ENCODE measurements around the gene SAPCD1. TPM values are rescaled to one million over a fixed set of nuclear protein-coding genes. Genes with fewer than 3 reads are reported as not detected.

The SAPCD1 gene
- total and polyA plus RNA-seq, 9 donors = 0.94 to 5.2 (median 3.1) TPM; not detected in 1

GRCh38 chr6:31770860-31771259 lies 8.4 kb downstream of the SAPCD1 start:
- Histone ChIP-seq H3K27ac (no peak overlapping the region), H3K9me3 (no peaks in the 10 kb centered on the region), H3K4me1 (ENCODE audit: insufficient read depth) (peaks cover 3% of the 10 kb centered on the region), H3K27me3 (no peaks in the 10 kb centered on the region), H3K4me3 (no peak overlapping the region), H3K36me3 (no peaks in the 10 kb centered on the region)
- no peak for DNase-seq
- 80 to 86% (median 82%) methylated on average over 2 of the region's 2 CpGs for WGBS, 3 donors
- TF ChIP-seq EP300 (IDR thresholded peaks at IDR 0.05) = no peak
- no peak for TF ChIP-seq CTCF (IDR thresholded peaks at IDR 0.05)
- TF ChIP-seq POLR2A (IDR thresholded peaks at IDR 0.05) = no peak
- intact Hi-C loops (cut with DNase I) = loop anchor here in 1 of 4 donors (2.0 kb wide), 1 partner anchor 48 kb away; the partner anchor contains the start of gene MPIG6B

- no peaks in the 10 kb centered on the region for H3K27me3 ChIP-seq
- 48 to 68% (median 63%) methylated on average over 4 of the region's 4 CpGs for WGBS, 3 donors
- peaks cover 5% of the 10 kb centered on the region for H3K4me1 ChIP-seq (ENCODE audit: insufficient read depth)
- no peak overlapping the region for H3K27ac ChIP-seq
- TF ChIP-seq EP300 (IDR thresholded peaks at IDR 0.05) (no peak), CTCF (IDR thresholded peaks at IDR 0.05) (no peak), POLR2A (IDR thresholded peaks at IDR 0.05) (no peak)
- no peaks in the 10 kb centered on the region for H3K9me3 ChIP-seq
- H3K4me3 ChIP-seq = no peak overlapping the region
- intact Hi-C loops (cut with DNase I) = loop anchor here in 1 of 4 donors (2.0 kb wide), 1 partner anchor 49 kb away; the partner anchor contains the start of gene MPIG6B
- H3K36me3 ChIP-seq = no peaks in the 10 kb centered on the region
- DNase-seq = no peak
Observed at GRCh38 chr6:31771992-31772358, 9.5 kb downstream of the SAPCD1 start.

- DNase-seq = no peak
- no peak for TF ChIP-seq EP300 (IDR thresholded peaks at IDR 0.05)
- TF ChIP-seq POLR2A (IDR thresholded peaks at IDR 0.05) = no peak
- no peak for TF ChIP-seq CTCF (IDR thresholded peaks at IDR 0.05)
- H3K27ac ChIP-seq = no peak overlapping the region
- H3K4me3 ChIP-seq = no peak overlapping the region
- WGBS, 3 donors = 81 to 86% (median 84%) methylated on average over 3 to 4 of the region's 4 CpGs
- intact Hi-C loops (cut with DNase I) = no loop called here
- peaks cover 11% of the 10 kb centered on the region for H3K4me1 ChIP-seq (ENCODE audit: insufficient read depth)
- no peaks in the 10 kb centered on the region for H3K36me3 ChIP-seq
- H3K9me3 ChIP-seq = no peaks in the 10 kb centered on the region
- H3K27me3 ChIP-seq = no peaks in the 10 kb centered on the region
Observed at GRCh38 chr6:31775184-31775583, 12.7 kb downstream of the SAPCD1 start.

- DNase-seq = peak in 1 of 5 donors; percentile 39
- intact Hi-C loops (cut with DNase I) = no loop called here
- no peaks in the 10 kb centered on the region for H3K9me3 ChIP-seq
- TF ChIP-seq EP300 (IDR thresholded peaks at IDR 0.05) (no peak), POLR2A (IDR thresholded peaks at IDR 0.05) (no peak), CTCF (IDR thresholded peaks at IDR 0.05) (no peak)
- peaks cover 11% of the 10 kb centered on the region for H3K4me1 ChIP-seq (ENCODE audit: insufficient read depth)
- no peaks in the 10 kb centered on the region for H3K27me3 ChIP-seq
- H3K4me3 ChIP-seq = no peak overlapping the region
- 88 to 93% (median 91%) methylated on average over 32 of the region's 32 CpGs for WGBS, 3 donors
- H3K36me3 ChIP-seq = no peaks in the 10 kb centered on the region
- peak overlapping the region in 1 of 2 donors; percentile 9 for H3K27ac ChIP-seq
Observed at GRCh38 chr6:31775633-31776484, 13.4 kb downstream of the SAPCD1 start.
